Measurements from ENCODE around the gene JAKMIP3. TPM values are rescaled to one million over a fixed set of nuclear protein-coding genes. Genes with fewer than 3 reads are reported as not detected.
A peak's percentile ranks its signal among the peaks of the same experiment; 100 is the strongest.

JAKMIP3 gene
- total and polyA plus RNA-seq, 9 of the 15 experiments (the other 6 are each of a cell fraction or from before 2014, with no cell fraction given): 0.04 TPM; not detected in 8

GRCh38 chr10:132023092-132023811, 42.5 kb upstream of the JAKMIP3 start (continued):
- TF ChIP-seq BRF2 (IDR thresholded peaks at IDR 0.05; ENCODE audit: borderline replicate concordance, insufficient read depth, insufficient read length): no peak
- peak in 1 of 2 experiments; percentile 15; a peak in 1 of 4 replicates for TF ChIP-seq RCOR1 (IDR thresholded peaks at IDR 0.05; ENCODE audit: borderline replicate concordance in 1 of 2, low read depth in 2 of 2, low read length in 2 of 2)
- TF ChIP-seq ZNF830 (CRISPR knock-in tag; IDR thresholded peaks at IDR 0.05): no peak
- no peak for TF ChIP-seq ZNF347 (CRISPR knock-in tag; IDR thresholded peaks at IDR 0.05; ENCODE audit: low read depth)
- TF ChIP-seq E2F5 (CRISPR knock-in tag; IDR thresholded peaks at IDR 0.05): no peak
- peak; percentile 74 for TF ChIP-seq ZNF316 (IDR thresholded peaks at IDR 0.05)
- TF ChIP-seq SOX6 (IDR thresholded peaks at IDR 0.05): no peak
- no peak for TF ChIP-seq SLC30A9 (CRISPR knock-in tag; IDR thresholded peaks at IDR 0.05)
- TF ChIP-seq EHMT2 (IDR thresholded peaks at IDR 0.05): no peak
- no peak for TF ChIP-seq ZNF217 (CRISPR knock-in tag; IDR thresholded peaks at IDR 0.05)
- TF ChIP-seq CXXC5 (CRISPR knock-in tag; IDR thresholded peaks at IDR 0.05): 0 out of 2 replicates have a peak, but pooled peaks have one; percentile 48
- no peak for TF ChIP-seq BRCA1 (IDR thresholded peaks at IDR 0.05)
- no peak for TF ChIP-seq BRCA1 (CRISPR knock-in tag; IDR thresholded peaks at IDR 0.05)
- TF ChIP-seq MEF2D (tag; conservative IDR thresholded peaks at IDR 0.05; ENCODE audit: low read depth): no peak
- no peak for TF ChIP-seq SMARCB1 (IDR thresholded peaks at IDR 0.05; ENCODE audit: insufficient read length, low read depth)
- no peak for TF ChIP-seq CCNT2 (IDR thresholded peaks at IDR 0.05; ENCODE audit: borderline replicate concordance, extremely low read depth, insufficient read length, low read depth, low read length)
- TF ChIP-seq ARID2 (IDR thresholded peaks at IDR 0.05): 0 out of 2 replicates have a peak, but pooled peaks have one; percentile 23
- TF ChIP-seq RERE (CRISPR knock-in tag; IDR thresholded peaks at IDR 0.05; ENCODE audit: borderline replicate concordance): no peak

All from K562 (cell line).